Thyroid gland (tissue), 4 donors: ENCODE results near the gene GGT1.
A peak's percentile ranks its signal among the peaks of the same experiment; 100 is the strongest.
"Not testable (repeated sequence)": the region's sequence is repeated elsewhere in the genome, so short reads cannot be mapped to it uniquely, and the experiment has no call there.

Source experiments
- CTCF ChIP-seq, 6 experiments: fragments of 200-600 bp in 3 of 6; fragments of 450-650 bp in 3 of 6; sonication (generic) in 3 of 6; IDR thresholded peaks; one replicate each; pipeline ENCODE4 v1.5.1; 2016 to 2019; ENCODE audit warnings: antibody characterized with exemption in 6 of 6, mild to moderate bottlenecking in 2 of 6, inconsistent platforms in 1 of 6, moderate library complexity in 1 of 6
- POLR2A ChIP-seq, 2 donors: fragments of 450-650 bp; IDR thresholded peaks; one replicate each; pipeline ENCODE4 v1.6.1; 2017; ENCODE audit warnings: antibody characterized with exemption in 2 of 2, mild to moderate bottlenecking in 2 of 2, moderate library complexity in 1 of 2

- not testable (repeated sequence) for TF ChIP-seq POLR2A (IDR thresholded peaks at IDR 0.05)
- peak in 1 of 6 experiments; percentile 5 for TF ChIP-seq CTCF (IDR thresholded peaks at IDR 0.05)
These were observed 1.0 kb downstream of the GGT1 start for GRCh38 chr22:24603770-24604629.
